ENCODE data around the gene NINJ1.

NINJ1 gene

DNA sequence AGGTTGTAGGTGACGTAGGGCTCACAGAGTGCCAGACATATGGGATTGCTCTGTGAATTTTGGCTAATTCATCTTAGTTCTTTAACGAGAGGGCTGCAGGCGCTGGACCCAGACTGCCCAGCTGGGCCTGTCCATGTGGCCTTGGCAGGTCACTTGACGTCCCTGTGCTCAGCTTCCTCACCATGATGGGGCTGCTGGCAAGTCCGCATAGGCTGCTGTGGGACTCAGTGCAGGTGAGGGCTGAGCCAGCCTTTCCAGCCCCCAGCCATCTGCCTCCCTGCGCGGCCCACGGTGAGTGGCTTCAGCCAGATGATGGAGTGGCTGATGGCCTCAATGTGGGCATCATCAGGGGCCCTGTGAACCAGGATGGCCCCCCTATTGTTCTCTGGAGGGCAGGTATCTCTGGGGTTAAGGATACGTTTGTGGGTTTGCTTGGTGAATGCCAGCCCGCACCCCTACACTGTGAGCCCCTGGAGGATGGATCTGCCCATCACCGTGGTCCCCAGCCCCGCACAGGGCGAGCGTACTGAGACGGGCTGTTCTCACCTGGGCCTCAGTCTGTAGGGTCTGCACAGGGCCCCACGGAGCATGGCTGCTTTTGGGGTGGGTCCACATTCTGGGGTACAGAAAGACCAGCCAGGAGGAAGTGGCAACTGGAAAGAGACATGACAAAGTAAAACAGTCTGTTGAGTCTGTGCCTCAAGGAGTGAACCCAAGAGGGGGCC is 34.3 kb downstream of the NINJ1 start:
- no peak for DNase-seq

DNA sequence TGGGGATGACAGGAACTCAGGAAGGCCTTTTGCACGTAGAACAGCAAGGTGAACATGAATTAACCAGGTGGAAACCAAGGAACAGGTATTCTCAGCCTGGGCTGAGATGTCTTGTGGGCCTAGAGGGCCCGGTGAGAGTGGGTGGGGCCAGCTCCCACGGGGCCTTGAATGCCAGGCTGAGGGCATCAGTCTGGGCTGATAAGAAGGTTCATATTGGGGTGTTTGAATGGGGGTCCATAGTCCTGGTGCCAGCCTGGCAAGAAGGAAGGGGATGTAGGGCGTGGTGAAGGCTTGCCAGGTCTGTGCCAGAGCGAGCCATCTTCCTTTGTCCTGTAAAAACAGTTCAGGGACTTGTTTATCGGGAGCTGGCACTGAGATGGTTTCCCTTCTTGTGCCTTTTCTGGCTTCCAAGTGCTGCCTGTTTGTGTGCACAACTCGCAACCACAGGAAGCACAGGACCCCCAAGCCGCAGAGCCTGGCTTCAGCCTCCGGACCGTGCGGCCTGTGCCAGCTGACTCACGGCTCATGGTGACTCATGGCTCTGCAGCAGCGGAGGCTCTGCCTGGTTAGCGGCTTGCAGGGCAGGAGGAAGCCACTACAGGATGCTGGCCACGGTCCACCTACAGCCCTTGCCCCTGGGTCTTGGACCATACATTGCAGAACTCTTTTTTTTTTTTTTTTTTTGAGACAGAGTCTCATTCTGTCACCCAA is 35.7 kb downstream of the NINJ1 start:
- peak; percentile 83 for DNase-seq

DNA sequence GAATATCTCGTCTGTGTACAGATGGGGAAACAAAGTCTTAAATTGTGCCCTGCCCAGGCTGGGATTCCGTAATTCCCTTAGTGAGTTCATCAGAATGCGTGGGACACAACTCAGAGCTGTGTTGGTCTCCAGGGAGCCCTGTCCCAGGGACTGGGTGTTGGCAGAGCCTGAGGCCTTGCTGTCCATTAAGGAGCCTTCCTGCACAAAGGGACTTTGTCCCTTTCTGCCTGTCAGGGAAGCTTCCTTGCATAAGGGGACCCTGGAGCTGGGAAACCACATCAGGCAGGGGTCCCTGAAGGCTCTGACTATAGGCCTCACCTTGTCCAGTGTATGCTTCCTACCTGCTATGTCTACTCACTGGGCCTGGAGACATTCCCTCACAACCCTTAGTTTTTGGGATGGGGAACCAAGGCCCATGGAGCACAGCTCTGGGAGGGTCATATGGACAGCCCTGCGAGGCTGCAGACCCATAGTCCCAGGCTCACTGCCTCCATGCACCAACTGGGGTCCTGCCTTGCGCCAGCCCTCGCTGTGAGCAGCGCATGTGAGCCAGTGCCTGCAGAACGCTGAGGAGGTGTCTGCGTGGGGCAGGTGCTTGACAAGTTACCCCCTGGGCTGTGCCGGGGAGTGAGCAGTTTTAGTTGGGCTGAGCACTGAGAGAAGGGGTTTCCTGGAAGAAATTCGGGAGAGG is 36.4 kb downstream of the NINJ1 start:
- DNase-seq: no peak

DNA sequence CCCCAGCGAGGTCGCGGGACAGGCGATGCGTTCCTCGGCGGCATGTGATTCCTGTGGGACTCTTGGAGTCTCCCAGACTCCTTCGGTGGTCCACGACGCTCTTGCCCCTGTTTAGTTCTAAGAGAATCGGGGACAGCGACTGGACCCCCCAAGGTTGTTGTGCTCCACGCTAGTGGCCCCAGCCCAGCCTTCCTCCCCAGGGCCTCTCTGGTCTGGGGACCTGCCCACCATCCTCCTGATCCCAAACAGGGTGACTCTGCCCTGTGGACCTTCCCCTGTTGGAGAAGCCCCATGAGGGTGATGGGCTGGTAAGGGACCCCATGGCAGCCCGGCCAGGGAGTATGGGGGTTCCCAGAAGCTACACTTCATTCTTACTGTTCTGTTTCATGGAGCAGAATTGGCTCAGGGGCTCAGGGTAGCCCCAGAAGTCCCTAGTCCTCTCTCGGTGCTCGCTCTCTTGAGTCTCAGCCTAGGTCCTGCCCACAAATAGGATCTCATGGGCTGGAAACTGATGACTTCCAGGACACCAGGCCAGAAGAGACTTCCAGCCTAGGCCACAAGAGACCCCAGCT is 37.2 kb downstream of the NINJ1 start:
- no peak for DNase-seq

DNA sequence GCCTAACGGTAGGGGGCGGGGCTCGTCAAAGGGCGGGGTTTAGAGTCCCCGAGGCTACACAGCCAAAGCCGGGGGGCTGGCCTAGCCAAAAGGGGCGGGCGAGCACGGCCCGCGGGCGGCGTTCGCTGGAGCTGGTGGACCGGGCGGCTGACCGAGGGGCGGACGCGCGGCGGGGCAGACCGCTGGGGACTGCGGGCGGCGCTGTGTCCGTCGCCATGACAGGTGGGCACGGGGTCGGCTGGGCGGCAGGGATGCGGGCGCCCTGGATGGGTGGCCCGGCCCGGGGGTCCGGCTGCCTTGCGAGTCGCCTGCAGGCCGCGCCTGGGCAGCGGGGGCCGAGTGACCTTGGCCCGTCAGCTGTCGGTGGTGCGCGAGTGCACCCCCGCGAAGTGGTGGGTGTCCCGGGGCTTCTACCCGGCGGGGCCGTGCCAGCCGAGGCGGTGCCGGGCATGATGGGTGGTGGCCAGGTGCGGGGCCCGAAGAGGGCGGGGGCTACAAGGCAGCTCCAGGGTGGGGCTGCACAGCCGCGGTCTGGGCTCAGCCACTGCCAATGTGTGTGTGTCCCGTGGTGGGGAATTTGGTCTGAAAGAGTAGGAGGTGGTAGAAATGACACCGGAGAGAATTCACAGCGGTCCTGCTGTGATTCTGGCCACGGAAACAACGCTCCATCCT is 37.8 kb downstream of the NINJ1 start, which contains the start of gene CARD19:
CARD19 (plus strand) TSS at position 87 of the 672 bp plus-strand sequence; CDS start at position 216, 129 bp downstream.
- DNase-seq: peak; percentile 58

DNA sequence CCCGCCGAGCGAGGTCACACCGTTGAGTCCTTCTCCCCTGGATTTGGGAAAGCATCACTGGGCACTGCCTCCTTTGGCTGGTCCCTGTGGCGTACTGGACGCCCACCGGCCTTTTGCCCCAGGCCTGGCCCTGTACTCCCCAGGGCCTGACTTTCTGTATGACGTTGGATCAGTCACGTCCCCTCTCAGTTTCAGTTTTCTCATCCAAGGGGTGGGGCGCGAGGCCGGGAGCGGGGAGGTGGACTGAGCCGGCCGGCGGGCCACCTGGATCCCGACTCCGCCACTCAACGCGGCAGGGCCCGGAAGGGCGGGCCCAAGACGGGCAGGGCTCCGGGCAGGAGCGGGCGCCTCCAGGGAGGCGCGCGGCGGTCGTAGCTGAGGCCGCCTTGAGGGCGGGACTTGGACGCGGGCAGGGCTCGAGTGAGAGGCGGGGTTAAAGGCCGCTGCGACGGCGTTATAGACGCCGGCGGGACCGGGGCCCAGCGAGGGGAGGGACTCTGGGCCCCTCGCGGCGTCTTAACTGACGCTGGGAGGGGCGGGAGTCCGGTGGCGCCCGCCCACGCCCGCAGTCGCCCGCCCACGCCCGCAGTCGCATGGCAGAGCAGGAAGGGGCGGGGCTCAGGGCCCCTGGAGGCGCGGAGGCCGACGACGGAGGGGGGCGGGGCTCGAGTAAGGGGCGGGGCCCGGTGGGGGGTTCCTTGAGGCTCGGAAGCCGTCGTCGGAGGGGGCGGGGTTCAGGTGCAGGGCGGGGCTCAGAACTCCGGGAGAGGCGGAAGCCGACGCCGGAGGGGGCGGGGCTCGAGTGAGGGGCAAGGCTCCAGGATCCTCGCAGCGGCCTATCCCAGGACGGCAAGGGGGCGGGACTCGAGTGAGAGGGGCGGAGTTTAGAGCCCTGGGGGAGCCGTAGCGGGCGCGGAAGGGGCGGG is 38.6 kb downstream of the NINJ1 start:
- DNase-seq: peak; percentile 97

DNA sequence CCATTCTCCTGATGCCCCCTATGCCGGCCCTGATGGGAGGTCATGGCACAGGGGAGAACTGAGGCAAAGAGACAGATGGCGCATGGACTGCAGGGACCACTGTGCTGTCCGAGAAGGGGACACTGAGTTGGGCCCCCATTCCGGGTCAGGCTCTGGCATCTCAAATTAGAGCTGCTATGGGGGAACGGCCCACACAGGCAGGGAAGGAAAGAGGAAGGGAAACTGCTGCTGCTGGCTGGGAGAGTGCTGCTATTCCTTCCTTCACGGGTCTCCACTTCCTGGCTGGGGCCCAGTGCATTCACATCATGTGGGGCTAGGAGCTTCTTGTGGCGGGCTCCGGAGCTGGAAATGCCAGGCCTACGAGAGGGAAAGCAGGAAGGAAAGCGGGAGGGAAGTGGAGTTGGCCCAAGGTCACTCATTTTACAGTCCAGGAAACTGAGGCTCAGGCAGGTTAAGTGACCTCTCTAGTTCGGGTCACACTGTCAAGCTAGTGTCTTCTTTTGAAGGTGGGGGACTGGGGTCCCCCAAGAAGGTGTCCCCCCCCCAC is 39.3 kb downstream of the NINJ1 start:
- peak; percentile 30 for DNase-seq

DNA sequence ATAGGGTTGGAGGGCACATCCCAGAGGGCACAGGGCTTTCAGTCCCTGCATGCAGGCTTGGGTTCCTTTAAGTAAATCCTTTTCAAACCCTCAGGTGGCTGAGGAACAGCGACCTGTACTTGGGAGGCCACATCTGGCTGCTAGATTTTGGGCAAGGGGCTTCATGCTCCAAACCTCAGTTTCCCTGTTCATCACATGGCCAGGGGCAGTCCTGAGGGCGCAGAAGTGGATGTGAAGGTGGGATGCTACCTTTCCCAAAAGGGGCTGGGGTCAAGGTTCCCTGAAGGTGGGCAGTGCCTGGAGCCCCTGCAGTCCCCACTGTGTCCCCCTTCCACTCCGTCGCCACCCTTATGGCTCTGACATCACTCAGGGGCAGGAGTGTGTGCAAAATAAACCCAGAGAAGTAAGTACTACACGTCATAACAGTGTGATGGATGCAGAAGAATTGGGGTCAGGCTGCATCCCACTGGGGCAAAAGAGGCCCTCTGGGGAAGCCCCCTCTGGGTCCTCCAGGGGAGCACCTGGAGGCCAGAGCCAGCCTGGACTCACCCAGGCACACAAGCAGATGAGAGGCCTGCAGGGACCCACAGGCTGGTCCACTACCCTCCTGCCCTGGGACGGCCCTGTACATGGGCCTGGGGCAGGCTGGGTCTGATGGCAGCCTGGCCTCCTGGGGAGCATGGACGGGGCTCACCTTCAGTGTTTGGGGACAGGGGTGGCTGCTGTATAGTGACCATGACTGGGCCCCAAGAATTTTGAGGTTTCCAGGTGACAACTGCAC is 40.0 kb downstream of the NINJ1 start:
- no peak for DNase-seq

DNA sequence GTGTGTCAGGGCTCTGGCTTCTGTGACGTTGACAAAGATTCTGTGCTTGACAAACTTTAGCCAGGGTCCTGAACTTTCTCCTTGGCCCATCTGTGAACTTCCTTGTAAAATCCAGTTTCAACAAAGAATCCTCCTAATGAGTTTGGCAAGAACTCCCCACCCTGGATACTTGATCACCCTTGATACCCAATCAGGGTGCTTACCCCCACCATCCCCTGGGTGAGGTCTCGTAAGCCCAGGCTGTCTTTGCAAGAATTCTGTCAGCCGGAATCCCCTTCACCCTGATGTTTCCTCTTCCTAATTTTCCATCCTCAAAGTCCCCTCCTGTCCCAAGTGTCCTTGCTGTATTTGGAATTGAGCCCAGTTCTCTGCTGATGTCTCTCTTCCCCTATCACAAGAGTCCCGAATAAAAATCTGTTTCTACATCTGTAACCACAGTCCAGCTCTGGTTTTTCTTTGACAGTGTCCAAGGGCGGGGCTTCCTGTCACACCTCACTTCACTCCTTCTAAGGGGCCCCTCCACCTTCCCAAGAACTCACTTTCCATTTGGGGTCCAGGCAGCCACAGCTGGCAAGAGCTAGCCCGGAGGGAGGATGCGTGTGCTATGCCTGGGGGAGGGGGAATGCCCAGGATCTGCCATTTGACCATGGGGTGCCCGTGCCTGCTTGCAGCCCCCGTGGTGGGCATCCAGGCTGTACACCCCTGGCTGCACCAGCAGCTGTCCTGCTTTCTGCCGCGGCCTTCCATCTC is 40.7 kb downstream of the NINJ1 start:
- peak; percentile 73 for DNase-seq

DNA sequence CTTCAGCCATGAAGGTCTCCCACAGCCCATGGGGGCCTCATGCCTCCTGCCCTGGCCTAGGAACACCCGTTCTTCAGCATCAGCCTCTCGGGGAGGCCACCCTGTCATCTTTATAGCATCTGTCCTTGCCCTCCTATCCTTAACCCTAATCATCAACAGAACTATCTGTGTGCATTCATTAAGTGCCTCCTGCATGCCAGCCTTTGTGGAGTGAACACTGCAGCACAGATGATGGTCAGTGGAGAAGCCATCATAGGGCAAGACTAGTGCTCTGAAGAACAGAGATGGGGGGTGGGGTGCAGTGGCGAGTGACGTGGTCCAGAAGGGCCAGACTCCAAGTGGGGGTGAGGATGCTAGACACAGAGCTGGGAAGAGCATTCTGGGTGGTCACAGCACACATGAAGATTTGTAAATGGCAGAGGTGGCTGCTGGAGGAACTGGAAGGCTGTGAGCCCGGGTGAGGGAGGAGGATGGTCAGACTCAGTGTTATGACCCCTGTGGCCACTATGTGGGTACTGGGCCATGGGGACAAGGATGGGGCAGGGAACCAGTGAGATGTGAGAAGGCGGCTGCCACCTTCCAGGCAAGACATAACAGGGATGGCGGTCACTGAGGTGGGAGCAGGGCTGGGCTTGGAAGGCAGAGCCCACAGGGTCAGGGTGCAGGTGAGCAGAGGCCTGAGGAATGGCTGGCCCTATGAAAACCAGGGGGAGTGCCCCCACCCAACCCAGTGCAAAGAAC is 41.6 kb downstream of the NINJ1 start:
- DNase-seq: no peak

DNA sequence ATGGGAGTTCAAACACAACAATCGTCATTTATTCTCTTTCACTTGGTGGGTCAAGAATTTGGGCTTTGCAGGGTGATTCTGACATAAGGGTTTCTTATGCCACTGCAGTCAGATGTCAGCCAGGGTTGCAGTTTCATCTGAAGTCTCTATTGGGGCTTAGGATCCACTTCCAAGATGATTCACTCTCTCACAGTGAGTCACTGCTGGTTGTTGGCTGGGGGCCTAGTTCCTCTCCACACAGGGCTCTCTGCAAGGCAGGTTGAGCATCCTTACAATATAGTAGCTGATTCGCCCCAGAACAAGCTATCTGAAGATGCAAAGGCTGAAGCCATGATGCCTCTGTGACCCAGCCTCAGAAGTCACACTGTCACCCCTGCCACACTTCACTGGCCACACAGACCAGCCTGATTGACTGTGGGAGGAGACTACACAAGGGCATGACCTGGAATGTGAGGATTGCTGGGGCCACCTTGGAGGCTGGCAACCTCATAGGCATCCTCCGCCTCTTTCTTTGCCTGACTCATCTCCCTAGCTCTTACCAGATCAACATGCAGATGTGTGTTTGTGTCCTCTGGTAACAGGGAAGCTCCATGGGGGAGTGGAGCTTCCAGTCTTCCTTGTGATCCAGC is 42.5 kb downstream of the NINJ1 start:
- DNase-seq: peak; percentile 53

DNA sequence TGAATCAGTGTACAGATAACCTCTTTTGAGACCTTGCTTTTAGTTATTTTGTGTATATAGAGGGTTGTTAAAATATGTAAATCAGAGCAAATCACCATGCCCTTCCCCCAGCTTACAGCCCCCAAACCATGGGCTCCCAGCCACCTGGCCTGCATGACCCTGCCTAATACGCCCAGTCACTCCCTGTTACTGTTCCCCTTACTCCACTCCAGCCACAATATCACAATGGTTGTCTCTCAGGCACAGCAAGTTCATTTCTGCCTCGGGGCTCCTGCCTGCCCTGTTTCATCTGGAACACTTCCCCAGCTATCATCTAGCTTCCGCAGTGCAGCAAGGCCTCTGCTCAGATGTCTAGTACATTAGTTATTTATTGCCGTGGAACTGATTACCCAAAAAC is 43.0 kb downstream of the NINJ1 start:
- DNase-seq: no peak

DNA sequence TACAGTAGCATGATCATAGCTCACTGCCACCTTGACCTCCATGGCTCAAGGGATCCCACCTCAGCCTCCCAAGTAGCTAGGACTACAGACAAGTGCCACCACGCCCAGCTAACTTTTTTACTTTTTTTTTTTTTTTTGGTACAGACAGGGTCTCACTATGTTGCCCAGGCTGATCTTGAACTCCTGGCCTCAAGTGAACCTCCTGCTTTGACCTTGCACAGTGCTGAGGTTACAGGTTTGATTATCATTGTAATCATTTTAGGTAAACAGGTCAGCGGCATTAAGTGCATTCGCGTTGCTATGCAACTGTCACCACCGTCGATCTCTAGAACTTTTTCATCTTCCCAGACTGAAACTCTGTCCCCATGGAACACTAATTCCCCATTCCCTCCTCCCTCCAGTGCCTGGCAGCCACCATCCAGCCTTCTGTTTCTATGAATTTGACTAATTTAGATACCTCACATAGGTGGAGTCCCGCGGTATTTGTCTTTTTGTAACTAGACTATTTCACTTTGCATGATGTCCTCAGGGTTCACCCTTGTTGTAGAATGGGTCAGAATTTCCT is 43.9 kb downstream of the NINJ1 start:
- DNase-seq: no peak

DNA sequence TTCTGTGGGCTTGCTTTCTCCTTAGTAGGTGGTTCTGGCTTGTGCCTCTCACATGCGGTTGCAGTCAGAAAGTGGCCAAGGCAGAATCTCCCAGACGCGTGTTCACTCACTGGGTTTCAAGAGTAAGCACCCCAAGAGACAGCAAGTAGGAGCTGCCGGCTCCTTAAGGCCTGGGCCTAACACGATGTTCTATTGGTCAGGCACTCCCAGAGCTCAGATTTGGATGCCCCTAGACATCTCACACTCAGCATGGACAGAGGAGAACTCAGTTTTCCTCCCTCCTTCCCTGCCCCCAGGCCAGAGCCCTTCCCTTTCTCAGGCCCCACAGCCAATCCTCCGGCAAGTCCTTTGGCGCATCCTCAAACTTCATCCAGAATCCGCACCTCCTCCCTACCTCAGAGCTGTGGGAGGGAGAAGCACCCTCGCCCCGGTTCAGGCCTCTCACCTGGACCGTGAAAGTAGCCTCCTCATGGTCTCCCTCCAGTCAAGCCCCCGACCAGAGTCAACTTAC is 44.5 kb downstream of the NINJ1 start:
- DNase-seq: no peak

DNA sequence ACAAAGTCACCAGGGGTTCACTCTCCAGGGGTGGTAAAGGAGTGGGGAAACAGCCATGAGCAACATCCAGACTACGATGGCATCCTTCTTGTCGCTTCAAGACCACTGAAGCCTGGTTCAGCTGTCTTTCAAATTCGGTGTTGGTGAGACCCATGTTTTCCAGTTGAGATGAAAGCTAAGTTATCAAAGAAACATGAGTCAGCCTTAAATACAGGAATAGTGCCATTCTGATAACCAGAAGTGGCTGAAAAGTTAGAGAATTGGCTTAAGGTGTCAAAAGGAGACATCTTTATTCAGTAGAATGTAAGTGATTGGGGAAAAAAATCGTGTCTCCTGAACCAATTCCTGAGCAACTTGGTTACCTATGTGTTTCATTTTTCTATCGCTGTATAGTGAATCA is 45.0 kb downstream of the NINJ1 start:
- no peak for DNase-seq

DNA sequence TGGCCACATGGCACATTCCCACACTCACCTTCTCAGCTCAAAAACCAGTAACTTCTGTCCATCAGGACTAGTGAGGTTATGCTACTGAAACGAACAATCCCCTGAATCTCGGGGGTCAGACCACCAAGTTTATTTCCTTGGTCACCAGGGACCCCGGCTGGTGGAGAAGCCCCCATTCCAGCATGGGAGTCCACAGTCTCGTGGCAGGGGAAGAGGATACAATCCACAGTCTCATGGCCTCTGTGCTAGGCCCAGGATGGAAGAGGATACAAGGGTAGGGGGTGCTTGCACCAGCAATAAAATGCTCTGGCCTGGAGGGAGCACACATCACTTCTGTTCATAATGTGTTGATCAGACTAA is 45.4 kb downstream of the NINJ1 start:
- no peak for DNase-seq

DNA sequence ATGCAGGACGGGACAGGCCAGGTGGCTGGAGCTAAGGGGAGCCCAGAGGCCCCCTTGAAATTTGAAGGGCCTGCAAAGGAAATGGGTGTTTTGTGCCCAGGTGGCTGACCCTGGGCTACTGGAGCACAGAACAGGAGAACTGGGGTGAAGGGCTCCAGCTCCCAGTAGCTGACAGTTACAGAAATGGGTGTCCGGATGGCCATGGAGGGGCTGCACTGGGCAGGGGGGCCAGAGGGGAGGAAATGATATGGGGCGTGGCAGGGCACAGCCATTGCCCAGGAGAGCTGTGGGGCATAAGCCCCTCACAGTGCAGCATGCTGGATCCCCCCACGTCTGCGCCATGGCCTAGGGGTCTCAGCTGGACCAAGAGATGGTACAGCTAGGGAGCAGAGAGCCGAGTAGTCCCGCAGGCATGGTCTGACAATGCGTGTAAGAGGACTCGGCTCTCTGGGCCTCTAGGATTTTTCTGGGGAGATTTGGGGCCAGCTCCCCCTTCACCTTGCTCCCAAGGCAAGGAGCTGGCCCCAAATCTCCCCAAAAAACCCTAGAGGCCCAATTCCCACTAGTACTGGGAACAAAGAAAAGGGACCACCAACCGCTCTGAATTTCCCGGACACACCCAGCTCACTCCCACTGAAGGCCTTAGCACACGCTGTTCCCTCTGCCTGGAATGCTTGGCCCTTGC is 45.9 kb downstream of the NINJ1 start:
- no peak for DNase-seq
